OCI-LY3 (cell line): ENCODE data around the gene CNOT6L.

Experiments used
- EZH2phosphoT487 ChIP-seq: fragments of 200-600 bp; shearing (Covaris generic); IDR thresholded peaks from 2 replicates; pipeline ENCODE4 v1.6.1; 2018; ENCODE audit warnings: antibody characterized with exemption, mixed run types, low read depth
- TF ChIP-seq, protein P1 (sequence below): fragments of 200-600, 300-600 bp; sonication (generic); IDR thresholded peaks from 2 replicates; pipeline ENCODE4 v1.5.1; 2014; ENCODE audit warnings: antibody characterized with exemption, low read length, low read depth

DNA sequence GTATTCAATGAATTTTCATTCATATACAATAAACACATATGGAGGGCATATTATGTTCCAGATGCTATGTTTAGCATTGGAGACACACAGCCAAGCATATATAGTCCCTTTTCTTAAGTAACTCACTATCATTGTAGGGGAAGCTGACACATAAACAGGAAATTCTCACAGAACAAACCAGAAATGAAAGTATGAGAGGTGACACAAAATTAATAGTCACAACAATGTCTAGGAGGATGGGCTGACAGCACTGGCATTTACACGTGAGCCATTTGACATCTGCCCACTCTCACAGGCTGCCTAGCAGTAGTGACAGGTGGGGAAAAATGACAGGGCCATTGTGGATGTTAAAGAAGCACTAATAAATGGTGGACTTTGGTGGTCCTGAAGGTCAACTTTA is 2.6 kb upstream of the CNOT6L start:
- TF ChIP-seq, protein P1, sequence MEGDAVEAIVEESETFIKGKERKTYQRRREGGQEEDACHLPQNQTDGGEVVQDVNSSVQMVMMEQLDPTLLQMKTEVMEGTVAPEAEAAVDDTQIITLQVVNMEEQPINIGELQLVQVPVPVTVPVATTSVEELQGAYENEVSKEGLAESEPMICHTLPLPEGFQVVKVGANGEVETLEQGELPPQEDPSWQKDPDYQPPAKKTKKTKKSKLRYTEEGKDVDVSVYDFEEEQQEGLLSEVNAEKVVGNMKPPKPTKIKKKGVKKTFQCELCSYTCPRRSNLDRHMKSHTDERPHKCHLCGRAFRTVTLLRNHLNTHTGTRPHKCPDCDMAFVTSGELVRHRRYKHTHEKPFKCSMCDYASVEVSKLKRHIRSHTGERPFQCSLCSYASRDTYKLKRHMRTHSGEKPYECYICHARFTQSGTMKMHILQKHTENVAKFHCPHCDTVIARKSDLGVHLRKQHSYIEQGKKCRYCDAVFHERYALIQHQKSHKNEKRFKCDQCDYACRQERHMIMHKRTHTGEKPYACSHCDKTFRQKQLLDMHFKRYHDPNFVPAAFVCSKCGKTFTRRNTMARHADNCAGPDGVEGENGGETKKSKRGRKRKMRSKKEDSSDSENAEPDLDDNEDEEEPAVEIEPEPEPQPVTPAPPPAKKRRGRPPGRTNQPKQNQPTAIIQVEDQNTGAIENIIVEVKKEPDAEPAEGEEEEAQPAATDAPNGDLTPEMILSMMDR: no peak
- no peak for TF ChIP-seq EZH2phosphoT487
